Osteocyte (in vitro differentiated cells): ENCODE data around the gene DPF3. TPM values are rescaled to one million over a fixed set of nuclear protein-coding genes. Genes with fewer than 3 reads are reported as not detected.

ENCODE experiments used
- DNase-seq: peaks from one replicate; pipeline ENCODE4 v3.0.0; 2021; ENCODE audit warnings: mixed read lengths; ENCODE audit not compliant: unreplicated experiment; ENCODE audit errors: extremely low spot score
- H3K27ac Mint-ChIP-seq: one replicate; pipeline ENCODE4 v1.8.0; 2021; ENCODE audit warnings: mild to moderate bottlenecking, mixed read lengths; ENCODE audit not compliant: unreplicated experiment
- H3K27me3 Mint-ChIP-seq: one replicate; pipeline ENCODE4 v1.8.0; 2021; ENCODE audit warnings: mixed read lengths; ENCODE audit not compliant: unreplicated experiment
- H3K36me3 Mint-ChIP-seq: one replicate; pipeline ENCODE4 v1.8.0; 2021; ENCODE audit warnings: mixed read lengths; ENCODE audit not compliant: unreplicated experiment
- H3K4me1 Mint-ChIP-seq: one replicate; pipeline ENCODE4 v1.8.0; 2021; ENCODE audit warnings: mixed read lengths; ENCODE audit not compliant: unreplicated experiment
- H3K4me3 Mint-ChIP-seq: one replicate; pipeline ENCODE4 v1.8.0; 2021; ENCODE audit warnings: mild to moderate bottlenecking, moderate library complexity, mixed read lengths; ENCODE audit not compliant: unreplicated experiment
- H3K9me3 Mint-ChIP-seq: one replicate; pipeline ENCODE4 v1.8.0; 2021; ENCODE audit warnings: mixed read lengths; ENCODE audit not compliant: unreplicated experiment
- total RNA-seq: library from RNA; stranded (reverse); gene quantifications from 2 replicates; pipeline ENCODE4 v1.2.1, GENCODE V29; 2021
- TF ChIP-seq, protein P1 (sequence below): fragments of 200-600 bp; sonication (generic); IDR thresholded peaks from 2 replicates; pipeline ENCODE4 v1.5.0; 2021; ENCODE audit warnings: antibody characterized with exemption, mild to moderate bottlenecking, moderate library complexity

The DPF3 gene
- total RNA-seq, 1 donor from 2014 or later: 5.8 TPM

DNA sequence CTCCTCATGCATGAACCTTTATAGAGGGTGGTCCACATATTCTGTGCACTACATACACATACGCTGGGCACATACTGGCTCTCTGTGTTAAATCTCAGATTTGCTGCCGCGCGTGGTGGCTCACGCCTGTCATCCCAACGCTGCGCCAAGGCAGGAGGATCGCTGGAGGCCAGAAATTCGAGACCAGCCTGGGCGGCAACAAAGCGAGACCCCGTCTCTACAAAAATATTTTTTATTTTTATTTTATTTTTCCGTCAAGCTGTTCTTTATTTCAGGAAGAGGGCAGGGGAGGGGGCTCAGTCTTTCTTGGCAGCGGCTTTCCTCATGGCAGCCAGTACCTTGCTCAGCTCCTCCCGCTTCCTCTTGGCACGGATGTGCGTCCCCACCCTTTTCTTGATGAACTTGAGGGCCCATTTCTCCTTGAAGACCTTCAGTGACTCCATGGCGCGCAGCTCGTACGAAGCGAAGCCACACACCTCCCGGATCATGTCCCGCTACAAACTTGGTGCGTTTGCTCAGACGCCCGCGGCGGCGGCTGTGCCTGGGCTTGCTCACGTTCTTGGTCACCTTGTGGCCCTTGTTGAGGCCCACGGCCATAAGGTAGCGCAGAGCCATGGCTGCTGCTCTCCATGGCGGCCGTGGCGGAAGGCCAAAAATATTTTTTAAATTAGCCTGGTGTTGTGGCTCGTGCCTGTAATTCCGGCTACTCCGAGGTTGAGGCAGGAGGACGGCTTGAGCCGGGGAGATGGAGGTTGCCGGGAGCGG lies 35.6 kb upstream of the DPF3 start:
- TF ChIP-seq, protein P1, sequence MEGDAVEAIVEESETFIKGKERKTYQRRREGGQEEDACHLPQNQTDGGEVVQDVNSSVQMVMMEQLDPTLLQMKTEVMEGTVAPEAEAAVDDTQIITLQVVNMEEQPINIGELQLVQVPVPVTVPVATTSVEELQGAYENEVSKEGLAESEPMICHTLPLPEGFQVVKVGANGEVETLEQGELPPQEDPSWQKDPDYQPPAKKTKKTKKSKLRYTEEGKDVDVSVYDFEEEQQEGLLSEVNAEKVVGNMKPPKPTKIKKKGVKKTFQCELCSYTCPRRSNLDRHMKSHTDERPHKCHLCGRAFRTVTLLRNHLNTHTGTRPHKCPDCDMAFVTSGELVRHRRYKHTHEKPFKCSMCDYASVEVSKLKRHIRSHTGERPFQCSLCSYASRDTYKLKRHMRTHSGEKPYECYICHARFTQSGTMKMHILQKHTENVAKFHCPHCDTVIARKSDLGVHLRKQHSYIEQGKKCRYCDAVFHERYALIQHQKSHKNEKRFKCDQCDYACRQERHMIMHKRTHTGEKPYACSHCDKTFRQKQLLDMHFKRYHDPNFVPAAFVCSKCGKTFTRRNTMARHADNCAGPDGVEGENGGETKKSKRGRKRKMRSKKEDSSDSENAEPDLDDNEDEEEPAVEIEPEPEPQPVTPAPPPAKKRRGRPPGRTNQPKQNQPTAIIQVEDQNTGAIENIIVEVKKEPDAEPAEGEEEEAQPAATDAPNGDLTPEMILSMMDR: no peak
- peaks cover 11% of the 10 kb centered on the region for H3K4me1 Mint-ChIP-seq
- no peak overlapping the region for H3K4me3 Mint-ChIP-seq
- no peaks in the 10 kb centered on the region for H3K27me3 Mint-ChIP-seq
- no peak for DNase-seq
- no peaks in the 10 kb centered on the region for H3K36me3 Mint-ChIP-seq
- H3K9me3 Mint-ChIP-seq: no peaks in the 10 kb centered on the region
- H3K27ac Mint-ChIP-seq: no peak overlapping the region

DNA sequence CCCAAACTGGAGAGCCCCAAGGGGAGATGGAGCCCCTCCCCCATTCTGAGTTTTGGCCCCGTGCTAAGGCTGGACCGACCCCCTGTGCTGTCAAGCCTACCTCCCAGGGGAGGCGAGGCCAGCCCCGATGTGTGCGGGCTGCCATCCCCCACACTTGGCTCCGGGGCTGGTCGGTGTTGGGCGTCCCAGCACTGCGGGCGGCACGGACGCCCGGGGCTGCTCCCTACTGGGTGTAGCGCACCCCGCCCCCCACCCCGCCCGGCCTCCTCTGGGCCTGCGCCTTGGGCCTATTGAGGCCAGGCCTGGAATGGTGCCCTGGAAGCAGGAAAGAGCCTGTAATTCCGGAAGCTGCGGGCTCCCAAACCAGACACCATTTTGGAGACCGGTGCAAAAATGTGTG lies 35.0 kb upstream of the DPF3 start:
- TF ChIP-seq, protein P1: no peak
- Mint-ChIP-seq H3K27ac (no peak overlapping the region), H3K4me3 (no peak overlapping the region), H3K36me3 (no peaks in the 10 kb centered on the region), H3K4me1 (peaks cover 11% of the 10 kb centered on the region), H3K27me3 (no peaks in the 10 kb centered on the region), H3K9me3 (no peaks in the 10 kb centered on the region)
- no peak for DNase-seq

DNA sequence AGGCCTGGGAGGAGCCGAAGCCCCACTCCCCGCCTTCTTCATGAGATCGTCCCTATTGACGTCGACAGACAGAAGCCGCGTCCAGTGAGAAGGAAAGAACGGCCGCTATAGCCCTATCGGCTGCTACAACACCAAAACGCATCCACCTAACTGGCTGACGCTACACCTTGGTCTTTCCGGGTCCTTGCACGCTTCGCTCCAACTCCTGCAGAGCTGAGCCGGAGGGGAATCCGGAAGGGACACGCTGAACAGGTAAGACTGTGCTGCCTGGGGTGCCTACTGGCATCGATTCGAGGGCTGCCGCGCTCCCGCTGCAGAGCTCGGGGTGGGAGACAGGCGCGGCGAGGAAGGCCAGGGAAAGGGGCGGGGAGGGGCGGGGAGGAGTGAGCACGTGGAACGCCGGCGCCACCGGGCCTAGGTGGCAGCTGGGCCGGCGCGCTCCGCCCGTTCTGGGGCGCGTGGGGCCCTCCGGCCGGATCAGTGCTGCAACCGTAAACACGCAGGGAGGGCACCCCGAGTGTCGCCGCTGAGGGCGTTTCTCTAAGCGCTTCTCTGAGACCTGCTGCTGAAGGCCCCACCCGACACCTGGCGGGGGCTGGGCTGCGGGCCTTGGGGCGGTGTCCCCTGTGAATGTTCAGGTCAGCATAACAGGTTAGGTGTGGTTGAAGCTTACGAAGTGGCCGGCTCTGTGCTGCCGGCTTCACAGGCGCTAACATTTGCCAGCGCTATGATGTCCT lies 32.6 kb upstream of the DPF3 start, which contains the start of gene DCAF4:
DCAF4 (plus strand) TSS at position 173 of the 737 bp plus-strand sequence. CDS start 11,515 bp downstream, outside the sequence.
- peak within 1 kb of the TSS; percentile 92 for H3K27ac Mint-ChIP-seq
- no peaks in the 10 kb centered on the region for H3K36me3 Mint-ChIP-seq
- TF ChIP-seq, protein P1: no peak
- no peaks in the 10 kb centered on the region for H3K9me3 Mint-ChIP-seq
- DNase-seq: peak; percentile 98
- no peaks in the 10 kb centered on the region for H3K27me3 Mint-ChIP-seq
- peak within 1 kb of the TSS; percentile 95 for H3K4me3 Mint-ChIP-seq
- H3K4me1 Mint-ChIP-seq: peaks cover 15% of the 10 kb centered on the region

DNA sequence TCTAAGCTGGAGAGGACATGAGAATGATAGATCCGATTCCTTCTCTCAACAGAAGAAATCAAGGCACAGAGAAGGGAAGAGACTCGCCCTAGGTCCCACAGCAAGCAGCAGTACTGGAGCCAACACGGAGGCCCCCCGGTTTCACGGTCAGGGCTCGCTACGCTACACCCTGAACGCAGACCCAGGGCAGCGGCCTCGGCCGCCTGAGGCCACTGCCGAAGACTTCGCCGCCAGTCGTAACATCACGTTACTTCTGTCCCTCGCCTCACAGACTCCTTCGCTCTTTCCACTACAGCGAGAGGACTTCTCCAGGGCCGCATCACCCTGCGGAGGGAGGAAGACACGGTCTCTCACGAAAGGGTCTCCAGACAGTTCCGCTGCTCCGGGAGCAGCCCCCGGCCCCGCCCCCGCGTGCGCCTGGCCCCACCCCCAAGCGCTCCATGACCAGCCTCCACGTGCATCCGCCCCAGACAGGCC lies 32.0 kb upstream of the DPF3 start:
- Mint-ChIP-seq H3K4me3 (peak overlapping the region; percentile 95), H3K27ac (peak overlapping the region; percentile 87), H3K36me3 (no peaks in the 10 kb centered on the region), H3K27me3 (no peaks in the 10 kb centered on the region), H3K4me1 (peaks cover 17% of the 10 kb centered on the region), H3K9me3 (no peaks in the 10 kb centered on the region)
- DNase-seq: no peak
- TF ChIP-seq, protein P1: no peak
